Smooth muscle cell (in vitro differentiated cells): ENCODE measurements around the gene POC5. TPM values are rescaled to one million over a fixed set of nuclear protein-coding genes. Genes with fewer than 3 reads are reported as not detected.

Experiments
- DNase-seq: peaks from one replicate; lab custom pipeline; 2025; ENCODE audit not compliant: unreplicated experiment; lab: John Stamatoyannopoulos, UW
- H2AFZ ChIP-seq: fragments of 200-600 bp; sonication (generic); 2 replicates; pipeline ENCODE4 v1.6.0; 2016; ENCODE audit warnings: antibody characterized with exemption, low read depth, mild to moderate bottlenecking
- H3F3A ChIP-seq: fragments of 200-600 bp; sonication (generic); 2 replicates; pipeline ENCODE4 v1.6.0; 2017; ENCODE audit warnings: antibody characterized with exemption, low read depth
- H3K27ac ChIP-seq: fragments of 200-600 bp; sonication (generic); 2 replicates; pipeline ENCODE4 v1.5.1; 2016; ENCODE audit warnings: low read depth, mild to moderate bottlenecking
- H3K27me3 ChIP-seq: fragments of 200-600 bp; sonication (generic); 2 replicates; pipeline ENCODE4 v1.6.1; 2016; ENCODE audit warnings: low read depth, mild to moderate bottlenecking
- H3K36me3 ChIP-seq: fragments of 200-600 bp; sonication (generic); 2 replicates; pipeline ENCODE4 v1.5.1; 2016; ENCODE audit warnings: low read depth
- H3K4me1 ChIP-seq: fragments of 200-600 bp; sonication (generic); 2 replicates; pipeline ENCODE4 v1.5.1; 2016; ENCODE audit warnings: low read depth
- H3K4me2 ChIP-seq: fragments of 200-600 bp; sonication (generic); 2 replicates; pipeline ENCODE4 v1.6.0; 2016; ENCODE audit warnings: mild to moderate bottlenecking
- H3K4me3 ChIP-seq: fragments of 200-600 bp; sonication (generic); 2 replicates; pipeline ENCODE4 v1.5.1; 2016; ENCODE audit warnings: mild to moderate bottlenecking
- H3K79me2 ChIP-seq: fragments of 200-600 bp; sonication (generic); 2 replicates; pipeline ENCODE4 v1.6.0; 2016; ENCODE audit warnings: low read depth, mild to moderate bottlenecking
- H3K9ac ChIP-seq: fragments of 200-600 bp; sonication (generic); 2 replicates; pipeline ENCODE4 v1.6.0; 2016; ENCODE audit warnings: low read depth
- H3K9me3 ChIP-seq: fragments of 200-600 bp; sonication (generic); replicated peaks from 2 replicates; pipeline ENCODE4 v1.5.1; 2016; ENCODE audit warnings: low read depth
- H4K20me1 ChIP-seq: fragments of 200-600 bp; sonication (generic); 2 replicates; pipeline ENCODE4 v1.6.0; 2016; ENCODE audit warnings: low read depth
- WGBS: methylation state at CpG from one replicate; pipeline ENCODE4 v1.1.7; 2016; ENCODE audit warnings: low lambda C conversion rate; 5-methylcytosine and 5-hydroxymethylcytosine counted together
- polyA plus RNA-seq: library from polyadenylated mRNA; unstranded; fragments of >200 nt; fragmentation: Nextera tagmentation; extraction: Ambion mirVana; gene quantifications from 2 replicates; pipeline ENCODE4 v1.2.1, GENCODE V29; 2016
- total RNA-seq: library from RNA; depleted of rRNA; stranded (reverse); fragments of >200 nt; gene quantifications from 2 replicates; pipeline ENCODE4 v1.2.3, GENCODE V29; 2014
- TF ChIP-seq, protein P1 (sequence below): fragments of 200-600 bp; sonication (generic); IDR thresholded peaks from 2 replicates; pipeline ENCODE4 v1.5.1; 2017; ENCODE audit warnings: borderline replicate concordance, mild to moderate bottlenecking, antibody characterized with exemption; ENCODE audit not compliant: insufficient read depth, poor library complexity, severe bottlenecking

POC5 gene
- total and polyA plus RNA-seq, 2 experiments from 2014 or later = 4.8 to 15.4 TPM

DNA sequence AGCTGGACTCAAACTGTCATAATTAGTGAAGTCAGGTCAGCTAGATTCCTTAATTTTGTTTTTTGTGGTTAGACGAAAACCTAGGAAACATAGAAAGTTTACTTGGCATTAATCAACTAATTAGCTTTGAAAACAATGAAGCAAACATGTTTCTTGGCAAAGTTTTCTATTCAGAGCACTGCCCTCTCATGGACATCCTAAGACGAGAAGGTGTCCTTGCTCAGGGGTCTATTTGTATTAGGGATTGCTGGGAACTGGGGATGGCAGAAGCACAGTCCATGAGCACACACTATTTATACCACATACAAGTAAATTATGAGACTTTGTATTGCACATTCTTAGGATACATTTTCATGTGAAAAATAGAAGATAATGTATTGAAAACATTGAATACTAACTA lies 49.7 kb downstream of the POC5 start:
- no peak overlapping the region for H3K27ac ChIP-seq
- no peaks in the 10 kb centered on the region for H3K79me2 ChIP-seq
- no peaks in the 10 kb centered on the region for H3K36me3 ChIP-seq
- no peak overlapping the region for H3K4me3 ChIP-seq
- no peaks in the 10 kb centered on the region for H3K27me3 ChIP-seq
- no peak overlapping the region for H3K4me2 ChIP-seq
- no peaks in the 10 kb centered on the region for H3K9me3 ChIP-seq
- 80% methylated on average over 2 of the region's 2 CpGs for WGBS
- no peaks in the 10 kb centered on the region for H4K20me1 ChIP-seq
- H3F3A ChIP-seq = no peaks in the 10 kb centered on the region
- no peak for DNase-seq
- no peak overlapping the region for H3K9ac ChIP-seq
- H2AFZ ChIP-seq = no peak overlapping the region
- peaks cover 13% of the 10 kb centered on the region for H3K4me1 ChIP-seq
- TF ChIP-seq, protein P1, sequence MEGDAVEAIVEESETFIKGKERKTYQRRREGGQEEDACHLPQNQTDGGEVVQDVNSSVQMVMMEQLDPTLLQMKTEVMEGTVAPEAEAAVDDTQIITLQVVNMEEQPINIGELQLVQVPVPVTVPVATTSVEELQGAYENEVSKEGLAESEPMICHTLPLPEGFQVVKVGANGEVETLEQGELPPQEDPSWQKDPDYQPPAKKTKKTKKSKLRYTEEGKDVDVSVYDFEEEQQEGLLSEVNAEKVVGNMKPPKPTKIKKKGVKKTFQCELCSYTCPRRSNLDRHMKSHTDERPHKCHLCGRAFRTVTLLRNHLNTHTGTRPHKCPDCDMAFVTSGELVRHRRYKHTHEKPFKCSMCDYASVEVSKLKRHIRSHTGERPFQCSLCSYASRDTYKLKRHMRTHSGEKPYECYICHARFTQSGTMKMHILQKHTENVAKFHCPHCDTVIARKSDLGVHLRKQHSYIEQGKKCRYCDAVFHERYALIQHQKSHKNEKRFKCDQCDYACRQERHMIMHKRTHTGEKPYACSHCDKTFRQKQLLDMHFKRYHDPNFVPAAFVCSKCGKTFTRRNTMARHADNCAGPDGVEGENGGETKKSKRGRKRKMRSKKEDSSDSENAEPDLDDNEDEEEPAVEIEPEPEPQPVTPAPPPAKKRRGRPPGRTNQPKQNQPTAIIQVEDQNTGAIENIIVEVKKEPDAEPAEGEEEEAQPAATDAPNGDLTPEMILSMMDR = no peak

DNA sequence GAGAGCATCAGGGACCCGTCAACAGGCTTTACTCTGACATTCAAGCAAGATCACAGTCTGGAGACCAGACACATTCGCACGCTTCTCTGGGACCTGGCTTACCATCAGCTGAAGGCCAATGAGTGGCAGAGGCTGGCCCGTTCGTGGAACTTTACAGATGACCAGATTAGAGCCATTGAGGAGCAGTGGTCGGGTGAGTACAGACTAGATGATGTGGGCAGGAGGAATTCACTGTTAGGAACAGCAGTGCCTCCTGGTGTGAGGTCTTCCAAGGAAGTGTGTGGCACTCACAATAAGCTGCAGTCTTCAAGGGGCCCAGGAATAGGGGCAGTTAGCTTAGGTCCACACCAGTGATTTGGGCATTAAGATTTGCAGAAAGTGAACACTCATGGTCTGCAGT lies 50.4 kb downstream of the POC5 start:
- no peaks in the 10 kb centered on the region for H3K9me3 ChIP-seq
- DNase-seq = no peak
- H3K27ac ChIP-seq = no peak overlapping the region
- 59% methylated on average over 6 of the region's 6 CpGs for WGBS
- no peak overlapping the region for H2AFZ ChIP-seq
- H3K4me2 ChIP-seq = no peak overlapping the region
- H4K20me1 ChIP-seq = no peaks in the 10 kb centered on the region
- H3K79me2 ChIP-seq = no peaks in the 10 kb centered on the region
- H3K36me3 ChIP-seq = no peaks in the 10 kb centered on the region
- H3K9ac ChIP-seq = no peak overlapping the region
- no peaks in the 10 kb centered on the region for H3K27me3 ChIP-seq
- TF ChIP-seq, protein P1 = no peak
- no peak overlapping the region for H3K4me3 ChIP-seq
- no peaks in the 10 kb centered on the region for H3F3A ChIP-seq
- peaks cover 13% of the 10 kb centered on the region for H3K4me1 ChIP-seq

DNA sequence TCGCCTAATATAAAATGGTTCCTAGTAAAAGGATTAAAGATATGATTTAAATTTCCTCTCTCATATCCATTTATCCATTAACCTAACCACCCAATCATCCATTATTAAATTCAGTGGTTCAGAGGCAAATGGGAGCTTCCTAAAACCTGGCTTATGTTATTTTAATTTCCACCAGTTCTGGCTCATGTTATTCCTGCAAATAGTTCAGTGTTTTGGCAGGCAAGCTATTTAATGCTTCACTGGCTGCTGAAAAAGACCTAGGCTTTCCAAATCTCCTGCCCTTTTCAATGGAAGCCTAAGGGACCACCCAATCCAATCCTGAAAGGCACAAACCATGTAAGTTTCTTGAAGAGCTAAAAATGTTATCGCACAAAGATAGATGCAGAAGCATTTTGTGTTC lies 52.3 kb downstream of the POC5 start:
- DNase-seq = no peak
- no peaks in the 10 kb centered on the region for H3K36me3 ChIP-seq
- H3K4me3 ChIP-seq = no peak overlapping the region
- H2AFZ ChIP-seq = no peak overlapping the region
- H3K27me3 ChIP-seq = no peaks in the 10 kb centered on the region
- no peak overlapping the region for H3K4me2 ChIP-seq
- peaks cover 13% of the 10 kb centered on the region for H3K4me1 ChIP-seq
- no peaks in the 10 kb centered on the region for H3K9me3 ChIP-seq
- WGBS = 95% methylated on average over 2 of the region's 2 CpGs
- no peaks in the 10 kb centered on the region for H4K20me1 ChIP-seq
- TF ChIP-seq, protein P1 = no peak
- no peaks in the 10 kb centered on the region for H3F3A ChIP-seq
- no peaks in the 10 kb centered on the region for H3K79me2 ChIP-seq
- no peak overlapping the region for H3K27ac ChIP-seq
- no peak overlapping the region for H3K9ac ChIP-seq

DNA sequence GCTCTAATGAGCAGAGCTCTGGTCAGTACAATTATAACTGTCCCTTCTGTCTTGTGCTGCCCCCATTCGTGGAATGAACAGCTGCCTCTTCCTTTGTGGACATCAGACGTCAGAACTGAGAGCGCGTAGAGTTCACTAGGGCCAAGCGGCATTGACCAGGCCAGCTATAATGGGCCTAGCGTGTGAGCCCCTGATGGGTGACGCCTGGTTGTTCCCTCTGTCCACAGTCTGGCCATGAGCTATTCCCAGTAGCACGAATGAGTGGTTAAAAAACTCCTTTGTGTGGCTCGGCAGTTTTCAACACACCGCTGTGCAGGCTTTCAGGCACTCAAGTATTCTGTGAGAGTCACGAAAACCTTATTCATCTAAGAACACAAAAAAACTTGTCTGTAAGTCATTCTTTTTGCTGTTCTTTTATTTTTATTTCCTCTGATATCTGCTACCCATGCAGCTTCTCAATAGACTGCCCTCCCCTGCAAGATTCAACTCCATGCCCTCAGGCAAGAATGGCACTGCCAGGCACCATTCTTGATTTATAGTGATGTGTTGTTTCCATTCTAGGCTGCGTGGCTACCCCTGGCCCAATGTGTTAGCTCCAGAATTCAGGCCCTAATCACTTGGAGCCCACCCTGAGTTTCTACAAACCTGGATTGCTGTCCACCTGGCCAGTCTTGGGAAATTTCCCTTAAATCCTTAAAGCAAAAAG lies 53.5 kb downstream of the POC5 start:
- no peak overlapping the region for H3K4me3 ChIP-seq
- WGBS = 84% methylated on average over 12 of the region's 12 CpGs
- H4K20me1 ChIP-seq = no peaks in the 10 kb centered on the region
- no peaks in the 10 kb centered on the region for H3K36me3 ChIP-seq
- no peak overlapping the region for H3K4me2 ChIP-seq
- no peaks in the 10 kb centered on the region for H3K27me3 ChIP-seq
- H3F3A ChIP-seq = no peaks in the 10 kb centered on the region
- H3K27ac ChIP-seq = no peak overlapping the region
- H3K9ac ChIP-seq = no peak overlapping the region
- TF ChIP-seq, protein P1 = no peak
- no peaks in the 10 kb centered on the region for H3K9me3 ChIP-seq
- H3K79me2 ChIP-seq = no peaks in the 10 kb centered on the region
- peaks cover 13% of the 10 kb centered on the region for H3K4me1 ChIP-seq
- no peak for DNase-seq
- no peak overlapping the region for H2AFZ ChIP-seq
